NCI-H2107 treated with DMSO at 0.1 percent for 48 hours (cell line): ENCODE measurements around the gene RNASET2.

Source experiments
- DNase-seq: peaks from one replicate; lab custom pipeline; 2025; ENCODE audit not compliant: unreplicated experiment; lab: John Stamatoyannopoulos, UW

RNASET2 gene

GRCh38 chr6:166956444-166957086 lies at the start of gene RNASET2:
RNASET2 (minus strand) TSS chr6:166956550; CDS start chr6:166956182, 368 bp downstream.
- peak; percentile 57 for DNase-seq

- DNase-seq, result no peak
Measured at GRCh38 chr6:167005350-167006159, 49.2 kb upstream of the RNASET2 start.

- peak; percentile 18 for DNase-seq
Measured at GRCh38 chr6:167000759-167001158, 44.4 kb upstream of the RNASET2 start.

- DNase-seq, result peak; percentile 1
Measured at GRCh38 chr6:166999884-167000253, 43.5 kb upstream of the RNASET2 start.

- DNase-seq, result peak; percentile 83
Measured at GRCh38 chr6:166999145-166999883, 43.0 kb upstream of the RNASET2 start, which contains the start of gene CEP43. CEP43 (plus strand) TSS chr6:166999397; CDS start chr6:166999413, 16 bp downstream.

GRCh38 chr6:166998256-166999144 lies 42.1 kb upstream of the RNASET2 start:
- no peak for DNase-seq

GRCh38 chr6:166997768-166998255 lies 41.5 kb upstream of the RNASET2 start:
- DNase-seq, result peak; percentile 38

GRCh38 chr6:166997348-166997747 lies 41.0 kb upstream of the RNASET2 start:
- DNase-seq, result no peak

- no peak for DNase-seq
Measured at GRCh38 chr6:166996406-166996805, 40.1 kb upstream of the RNASET2 start.

GRCh38 chr6:166989427-166990032 lies 33.2 kb upstream of the RNASET2 start:
- DNase-seq, result no peak

GRCh38 chr6:166988674-166989201 lies 32.4 kb upstream of the RNASET2 start:
- no peak for DNase-seq

- DNase-seq, result no peak
Measured at GRCh38 chr6:166987930-166988329, 31.6 kb upstream of the RNASET2 start.

- no peak for DNase-seq
Measured at GRCh38 chr6:166987448-166987847, 31.1 kb upstream of the RNASET2 start.

GRCh38 chr6:166980738-166981137 lies 24.4 kb upstream of the RNASET2 start:
- DNase-seq, result no peak

- no peak for DNase-seq
Measured at GRCh38 chr6:166977621-166978525, 21.5 kb upstream of the RNASET2 start.

GRCh38 chr6:166976636-166977035 lies 20.3 kb upstream of the RNASET2 start:
- DNase-seq, result no peak

GRCh38 chr6:166972101-166972500 lies 15.8 kb upstream of the RNASET2 start:
- DNase-seq, result no peak

- DNase-seq, result no peak
Measured at GRCh38 chr6:166971271-166971670, 14.9 kb upstream of the RNASET2 start.

- DNase-seq, result no peak
Measured at GRCh38 chr6:166970776-166971175, 14.4 kb upstream of the RNASET2 start.
